GM15510 (cell line): ENCODE measurements around the gene SARS1.

Experiments
- POLR2A ChIP-seq: IDR thresholded peaks from 3 replicates; pipeline ENCODE4 v1.6.1; 2011; ENCODE audit warnings: borderline replicate concordance; ENCODE audit not compliant: insufficient read length; ENCODE audit errors: extremely low read depth

The SARS1 gene

DNA sequence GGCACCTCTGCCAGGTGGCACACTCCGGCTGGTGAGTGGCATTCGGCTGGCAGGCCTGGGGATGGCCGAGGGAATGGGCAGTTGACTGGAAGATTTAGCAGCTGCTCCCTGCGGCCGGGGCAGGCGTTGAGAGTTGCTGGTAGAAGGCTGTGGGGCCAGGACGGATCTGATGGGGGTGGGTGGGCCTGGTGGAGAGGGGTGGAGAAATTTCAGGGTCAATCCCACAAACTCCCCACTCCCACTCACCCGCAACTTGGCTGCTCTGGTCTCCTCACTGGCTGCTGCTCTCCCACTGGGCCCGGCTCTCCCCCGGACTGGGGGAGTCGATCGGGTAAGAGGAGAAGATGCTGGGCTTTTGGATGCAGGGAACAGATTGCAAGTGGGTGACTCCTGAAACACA, 67.1 kb downstream of the SARS1 start:
- TF ChIP-seq POLR2A, result no peak

DNA sequence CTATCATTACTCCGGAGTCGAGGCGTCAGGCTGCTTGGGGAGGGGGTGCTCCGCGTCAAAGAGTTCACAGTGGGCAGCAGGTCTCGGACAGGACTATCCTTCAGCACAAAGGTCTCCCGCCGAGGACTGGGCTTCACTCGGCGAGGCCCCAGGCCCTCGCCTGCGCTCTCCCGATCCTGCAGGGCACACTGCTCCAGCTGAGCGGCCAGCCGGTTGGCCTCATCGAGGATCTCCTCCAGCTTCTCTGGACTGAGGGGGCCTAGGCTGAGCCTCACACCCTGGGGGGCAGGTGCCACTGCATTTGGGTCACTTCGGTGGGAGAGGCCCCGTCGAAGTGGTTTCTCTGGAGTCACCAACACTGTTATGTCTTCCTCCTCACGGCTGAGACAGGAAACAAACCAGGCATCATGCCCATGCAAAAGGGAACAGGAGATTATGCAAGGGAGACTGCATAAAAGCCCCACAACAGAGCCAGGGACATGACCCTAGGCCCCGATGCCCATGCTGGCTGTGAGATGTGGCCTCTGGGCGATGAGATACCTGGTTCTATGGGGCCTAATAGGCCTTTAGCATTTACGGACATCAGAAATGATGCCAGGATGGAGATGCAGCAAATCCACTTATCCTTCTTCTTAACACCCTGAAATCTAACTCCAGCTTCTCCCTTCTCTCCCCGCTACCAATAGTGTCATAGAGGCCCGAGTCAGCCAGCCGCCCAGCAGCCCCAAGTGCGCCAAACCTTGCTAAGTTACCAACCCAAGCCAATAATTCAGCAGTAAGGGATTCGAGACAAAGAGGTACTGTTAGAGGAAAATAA, 68.2 kb downstream of the SARS1 start:
- TF ChIP-seq POLR2A, result no peak

DNA sequence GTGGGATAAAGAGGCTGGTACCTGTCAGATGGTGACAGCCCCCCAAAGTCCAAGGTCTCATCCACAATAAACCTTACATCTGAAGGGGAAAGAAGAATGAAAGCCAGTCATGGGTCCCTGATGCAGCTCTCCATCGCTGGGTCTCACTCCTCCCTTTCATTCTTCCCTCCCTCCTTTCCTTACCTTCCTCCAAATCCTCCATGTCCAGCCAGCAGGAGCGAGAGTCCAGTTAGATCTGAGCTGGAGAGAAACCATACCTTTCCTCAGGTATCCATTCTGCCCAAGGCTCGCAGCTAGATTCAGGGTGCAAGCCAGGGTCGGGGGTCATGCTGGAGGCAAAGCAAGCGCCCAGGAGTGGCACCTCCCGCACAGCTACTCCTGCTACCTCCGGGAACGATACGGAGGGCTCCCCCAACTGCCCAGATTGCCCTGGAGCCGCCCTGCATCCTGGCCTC, 68.8 kb downstream of the SARS1 start:
- TF ChIP-seq POLR2A, result no peak

DNA sequence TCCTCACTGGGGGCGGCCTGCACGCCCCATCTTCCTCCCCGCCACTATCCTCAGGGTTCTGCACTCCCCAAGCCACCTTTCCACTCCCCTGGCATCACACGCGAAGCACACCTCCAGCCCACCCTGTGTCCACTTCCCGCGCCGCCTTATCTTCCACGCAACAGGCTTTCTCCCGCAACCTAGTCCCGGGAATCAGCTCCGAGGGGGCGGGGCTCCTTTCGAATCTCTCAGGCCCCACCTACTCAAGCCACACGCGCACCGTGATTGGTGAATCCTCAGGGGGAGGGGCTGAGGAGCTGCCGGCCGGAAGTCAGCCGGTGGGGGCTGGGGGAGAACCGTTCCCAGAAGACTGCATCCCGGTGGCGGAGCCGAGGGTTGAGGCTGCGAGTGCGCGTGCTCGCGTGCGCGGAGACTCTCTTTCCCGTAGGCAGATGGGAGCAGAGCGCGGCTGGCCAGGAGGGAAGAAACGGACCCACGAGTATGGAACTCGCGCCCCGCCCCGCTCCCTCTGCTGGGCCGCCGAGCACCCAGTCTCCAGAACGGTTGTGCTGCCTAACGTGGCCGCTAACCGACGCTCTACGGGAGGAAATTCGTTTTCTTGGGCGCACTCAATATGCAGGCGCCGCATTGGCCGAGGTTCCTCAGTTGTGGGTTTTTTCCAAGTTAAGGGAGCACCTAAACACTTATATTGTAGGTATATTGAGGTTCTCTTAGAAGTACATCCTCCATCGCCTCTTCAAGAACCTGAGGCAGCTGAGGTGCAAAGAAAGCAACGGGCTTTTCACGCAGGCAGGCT, 69.4 kb downstream of the SARS1 start, which contains the start of gene PSRC1:
Gene PSRC1 (minus strand): TSS at position 194 of the 796 bp plus-strand sequence.
- TF ChIP-seq POLR2A, result peak; percentile 72

DNA sequence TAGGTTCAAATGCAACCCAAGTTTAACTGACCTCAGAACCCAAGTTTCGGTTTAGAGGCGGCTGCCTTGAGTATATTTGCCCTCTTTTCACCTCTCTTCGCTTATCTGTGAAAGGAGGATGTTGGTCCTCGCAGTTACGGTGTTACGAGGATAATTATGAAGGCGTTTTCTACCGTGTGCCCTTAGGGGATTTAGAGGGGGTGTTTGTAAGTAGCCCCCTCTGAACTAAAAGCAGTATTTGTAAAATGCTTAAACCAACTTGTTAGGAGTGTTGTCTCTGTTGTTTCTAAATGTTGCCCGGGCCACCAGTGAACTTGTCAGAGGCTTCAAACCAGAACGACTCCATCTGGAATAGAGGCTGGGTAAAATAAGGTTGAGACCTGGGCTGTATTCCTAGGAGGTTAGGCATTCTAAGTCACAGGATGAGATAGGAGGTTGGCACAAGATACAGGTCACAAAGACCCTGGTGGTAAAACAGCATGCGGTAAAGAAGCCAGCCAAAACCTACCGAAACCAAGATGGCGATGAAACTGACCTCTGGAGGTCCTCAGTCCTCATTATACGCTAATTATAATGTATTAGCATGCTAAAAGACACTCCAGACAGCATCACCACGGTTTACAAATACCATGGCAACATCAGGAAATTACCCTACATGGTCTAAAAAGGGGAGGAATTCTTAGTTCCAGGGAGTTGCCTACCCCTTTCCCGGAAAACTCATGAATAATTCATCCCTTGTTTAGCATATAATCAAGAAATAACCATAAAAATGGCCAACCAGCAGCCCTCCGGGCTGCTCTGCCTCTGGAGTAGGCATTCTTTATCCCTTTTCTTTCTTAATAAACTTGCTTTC, 70.3 kb downstream of the SARS1 start:
- no peak for TF ChIP-seq POLR2A
